ENCODE results near the gene TMEM163.
"Not testable (repeated sequence)": the region's sequence is repeated elsewhere in the genome, so short reads cannot be mapped to it uniquely, and the experiment has no call there.

TMEM163 gene

GRCh38 chr2:134482131-134482723, 236.6 kb downstream of the TMEM163 start:
- H3K4me3 ChIP-seq (replicated peaks in 1 of 2; ENCODE audit: low read depth in 2 of 2, low read length in 2 of 2): no peak overlapping the region
- DNase-seq (ENCODE audit: low read depth in 2 of 2): no peak
- TF ChIP-seq CTCF (IDR thresholded peaks at IDR 0.05; ENCODE audit: low read depth, low read length): no peak

- no peak overlapping the region for H3K4me3 ChIP-seq (replicated peaks in 1 of 2; ENCODE audit: low read depth in 2 of 2, low read length in 2 of 2)
- DNase-seq (ENCODE audit: low read depth in 2 of 2): no peak
- no peak for TF ChIP-seq CTCF (IDR thresholded peaks at IDR 0.05; ENCODE audit: low read depth, low read length)
Observed at GRCh38 chr2:134479696-134480330, 239.0 kb downstream of the TMEM163 start.

GRCh38 chr2:134476982-134477381, 241.8 kb downstream of the TMEM163 start:
- not testable (repeated sequence) for H3K4me3 ChIP-seq (replicated peaks in 1 of 2; ENCODE audit: low read depth in 2 of 2, low read length in 2 of 2); DNase-seq (ENCODE audit: low read depth in 2 of 2)

- no peak for DNase-seq (ENCODE audit: low read depth in 2 of 2)
- no peak for TF ChIP-seq CTCF (IDR thresholded peaks at IDR 0.05; ENCODE audit: low read depth, low read length)
- no peak overlapping the region for H3K4me3 ChIP-seq (replicated peaks in 1 of 2; ENCODE audit: low read depth in 2 of 2, low read length in 2 of 2)
Observed at GRCh38 chr2:134470561-134471168, 248.1 kb downstream of the TMEM163 start.

GRCh38 chr2:134469516-134470115, 249.2 kb downstream of the TMEM163 start:
- TF ChIP-seq CTCF (IDR thresholded peaks at IDR 0.05; ENCODE audit: low read depth, low read length): no peak
- DNase-seq (ENCODE audit: low read depth in 2 of 2): no peak
- no peak overlapping the region for H3K4me3 ChIP-seq (replicated peaks in 1 of 2; ENCODE audit: low read depth in 2 of 2, low read length in 2 of 2)

- no peak for TF ChIP-seq CTCF (IDR thresholded peaks at IDR 0.05; ENCODE audit: low read depth, low read length)
- H3K4me3 ChIP-seq (replicated peaks in 1 of 2; ENCODE audit: low read depth in 2 of 2, low read length in 2 of 2): no peak overlapping the region
- no peak for DNase-seq (ENCODE audit: low read depth in 2 of 2)
Observed at GRCh38 chr2:134468776-134469175, 250.0 kb downstream of the TMEM163 start.

- no peak for DNase-seq (ENCODE audit: low read depth in 2 of 2)
- H3K4me3 ChIP-seq (replicated peaks in 1 of 2; ENCODE audit: low read depth in 2 of 2, low read length in 2 of 2): no peak overlapping the region
- no peak for TF ChIP-seq CTCF (IDR thresholded peaks at IDR 0.05; ENCODE audit: low read depth, low read length)
Observed at GRCh38 chr2:134468164-134468563, 250.6 kb downstream of the TMEM163 start.
